GM12801 (cell line): Measurements from ENCODE around the gene CD58.

Experiments used
- CTCF ChIP-seq: IDR thresholded peaks from one replicate; pipeline ENCODE4 v1.5.1; 2011; ENCODE audit warnings: control low read depth; ENCODE audit not compliant: insufficient read length; ENCODE audit errors: extremely low read depth

The CD58 gene

GRCh38 chr1:116485071-116485735 is 85.6 kb downstream of the CD58 start:
- TF ChIP-seq CTCF, result peak; percentile 59

- no peak for TF ChIP-seq CTCF
Measured at GRCh38 chr1:116483481-116484309, 87.1 kb downstream of the CD58 start.

GRCh38 chr1:116482490-116482889 is 88.3 kb downstream of the CD58 start:
- TF ChIP-seq CTCF, result no peak

- no peak for TF ChIP-seq CTCF
Measured at GRCh38 chr1:116481934-116482333, 88.9 kb downstream of the CD58 start.

- TF ChIP-seq CTCF, result no peak
Measured at GRCh38 chr1:116478621-116479020, 92.2 kb downstream of the CD58 start.

- no peak for TF ChIP-seq CTCF
Measured at GRCh38 chr1:116477429-116477828, 93.4 kb downstream of the CD58 start.

GRCh38 chr1:116476321-116476720 is 94.5 kb downstream of the CD58 start:
- no peak for TF ChIP-seq CTCF
